Gastrocnemius medialis (tissue), 4 donors: ENCODE measurements around the gene SYCP3. TPM values are rescaled to one million over a fixed set of nuclear protein-coding genes. Genes with fewer than 3 reads are reported as not detected.

Experiments
- ATAC-seq, 2 donors: fragments of 150-250 bp; one replicate each; pipeline ENCODE4 v1.9.1; 2016
- DNase-seq, 2 donors: peaks; one replicate each; pipeline ENCODE4 v3.0.0-alpha.2; 2019
- H3K27ac ChIP-seq, 4 donors: fragments of 200-600 bp; sonication (generic); 1 replicate in 1 of 4; 2 replicates in 3 of 4; pipeline ENCODE4 v1.5.1; 2016 to 2018; ENCODE audit warnings: mild to moderate bottlenecking in 2 of 4, moderate library complexity in 1 of 4
- H3K27me3 ChIP-seq, 3 donors: fragments of 200-600 bp; sonication (generic) in 2 of 3; 1 replicate in 1 of 3; 2 replicates in 2 of 3; pipeline versions ENCODE4 v1.5.1 to v1.6.0; 2016 to 2019; ENCODE audit warnings: mild to moderate bottlenecking in 1 of 3, moderate library complexity in 1 of 3
- H3K36me3 ChIP-seq, 2 donors: fragments of 200-600 bp; sonication (generic) in 1 of 2; one replicate each; pipeline ENCODE4 v1.5.1; 2017 to 2018
- H3K4me1 ChIP-seq, 2 donors: fragments of 200-600 bp; sonication (generic) in 1 of 2; one replicate each; pipeline ENCODE4 v1.5.1; 2016 to 2017; ENCODE audit warnings: mild to moderate bottlenecking in 2 of 2
- H3K4me3 ChIP-seq, 4 donors: fragments of 200-600 bp; sonication (generic) in 3 of 4; 1 replicate in 1 of 4; 2 replicates in 3 of 4; pipeline ENCODE4 v1.5.1; 2016 to 2019; ENCODE audit warnings: mild to moderate bottlenecking in 2 of 4
- H3K9me3 ChIP-seq, 3 donors: fragments of 200-600 bp; sonication (generic) in 2 of 3; 1 replicate in 1 of 3; 2 replicates in 2 of 3; pipeline ENCODE4 v1.5.1; 2016 to 2019
- POLR2A ChIP-seq, 2 donors: fragments of 450-650 bp; IDR thresholded peaks; one replicate each; pipeline ENCODE4 v1.6.1; 2017; ENCODE audit warnings: antibody characterized with exemption in 2 of 2, mild to moderate bottlenecking in 2 of 2, moderate library complexity in 2 of 2
- in situ Hi-C, 4 donors: fragments of 200-750 bp; cut with MboI; loops; one replicate each; pipeline versions ENCODE4 v1.15.0 to v1.8.0; 2017; ENCODE audit warnings: low sequenced_read_pairs in 4 of 4
- intact Hi-C: fragments of 100-400 bp; cut with DNase I; formaldehyde crosslinking; loops from one replicate; pipeline ENCODE4 v1.15.1; 2023; ENCODE audit warnings: low total_unique reads
- total RNA-seq, 4 donors: library from RNA; depleted of rRNA; stranded (reverse); fragments of >200 nt; gene quantifications; one replicate each; pipeline versions ENCODE4 v1.1.0 to v1.2.3, GENCODE V29; 2016
- TF ChIP-seq, protein P1 (sequence below), 5 experiments: fragments of 450-650 bp in 3 of 5; fragments of 200-600 bp in 2 of 5; sonication (generic) in 2 of 5; IDR thresholded peaks in 4 of 5; conservative IDR thresholded peaks in 1 of 5; 1 replicate in 4 of 5; 2 replicates in 1 of 5; pipeline ENCODE4 v1.5.1; 2016 to 2019; ENCODE audit warnings: antibody characterized with exemption in 5 of 5, mild to moderate bottlenecking in 3 of 5, moderate library complexity in 3 of 5

The SYCP3 gene
- total RNA-seq, 4 donors from 2014 or later: 0.66 TPM; not detected in 3

GRCh38 chr12:101768781-101769180 lies 29.5 kb upstream of the SYCP3 start:
- H3K36me3 ChIP-seq: peaks cover 0 to 52% of the 10 kb centered on the region in 2 donors
- H3K27ac ChIP-seq: no peak overlapping the region
- DNase-seq (no peak), ATAC-seq (no peak)
- no peaks in the 10 kb centered on the region for H3K9me3 ChIP-seq
- H3K4me3 ChIP-seq: no peak overlapping the region
- in situ Hi-C loops: loop anchor here in 3 of 4 donors (5.0 to 25.0 kb wide), 3 partner anchors 69 to 356 kb away; partner anchors contain the start of gene ARL1 (in 1 of the 3)
- peaks cover 0 to under 1% of the 10 kb centered on the region in 2 donors for H3K4me1 ChIP-seq
- intact Hi-C loops: no loop called here
- TF ChIP-seq, protein P1, sequence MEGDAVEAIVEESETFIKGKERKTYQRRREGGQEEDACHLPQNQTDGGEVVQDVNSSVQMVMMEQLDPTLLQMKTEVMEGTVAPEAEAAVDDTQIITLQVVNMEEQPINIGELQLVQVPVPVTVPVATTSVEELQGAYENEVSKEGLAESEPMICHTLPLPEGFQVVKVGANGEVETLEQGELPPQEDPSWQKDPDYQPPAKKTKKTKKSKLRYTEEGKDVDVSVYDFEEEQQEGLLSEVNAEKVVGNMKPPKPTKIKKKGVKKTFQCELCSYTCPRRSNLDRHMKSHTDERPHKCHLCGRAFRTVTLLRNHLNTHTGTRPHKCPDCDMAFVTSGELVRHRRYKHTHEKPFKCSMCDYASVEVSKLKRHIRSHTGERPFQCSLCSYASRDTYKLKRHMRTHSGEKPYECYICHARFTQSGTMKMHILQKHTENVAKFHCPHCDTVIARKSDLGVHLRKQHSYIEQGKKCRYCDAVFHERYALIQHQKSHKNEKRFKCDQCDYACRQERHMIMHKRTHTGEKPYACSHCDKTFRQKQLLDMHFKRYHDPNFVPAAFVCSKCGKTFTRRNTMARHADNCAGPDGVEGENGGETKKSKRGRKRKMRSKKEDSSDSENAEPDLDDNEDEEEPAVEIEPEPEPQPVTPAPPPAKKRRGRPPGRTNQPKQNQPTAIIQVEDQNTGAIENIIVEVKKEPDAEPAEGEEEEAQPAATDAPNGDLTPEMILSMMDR (IDR thresholded peaks at IDR 0.05 in 4 of 5, conservative IDR thresholded peaks at IDR 0.05 in 1 of 5): no peak
- no peak for TF ChIP-seq POLR2A (IDR thresholded peaks at IDR 0.05)
- H3K27me3 ChIP-seq: no peaks in the 10 kb centered on the region

DNA sequence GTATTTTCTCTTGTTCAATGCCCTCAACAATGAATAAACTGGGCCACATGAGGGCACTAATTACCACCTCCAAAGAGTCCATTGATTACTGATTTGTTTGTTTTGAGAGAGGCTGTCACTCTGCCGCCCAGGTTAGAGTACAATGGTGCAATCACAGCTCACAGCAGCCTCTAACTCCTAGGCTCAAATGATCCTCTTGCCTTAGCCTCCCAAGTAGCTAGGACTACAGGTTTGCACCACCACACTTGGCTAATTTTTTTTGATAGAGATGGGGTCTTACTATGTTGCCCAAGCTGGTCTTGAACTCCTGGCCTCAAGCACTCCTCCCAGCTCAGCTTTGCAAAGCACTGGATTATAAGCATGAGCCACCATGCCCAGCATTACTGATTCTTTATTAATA lies 28.3 kb upstream of the SYCP3 start:
- Histone ChIP-seq H3K36me3 (peaks cover 0 to 52% of the 10 kb centered on the region in 2 donors), H3K9me3 (no peaks in the 10 kb centered on the region), H3K4me3 (no peak overlapping the region), H3K27ac (no peak overlapping the region), H3K4me1 (no peaks in the 10 kb centered on the region), H3K27me3 (no peaks in the 10 kb centered on the region)
- no peak for DNase-seq
- TF ChIP-seq, protein P1 (IDR thresholded peaks at IDR 0.05 in 4 of 5, conservative IDR thresholded peaks at IDR 0.05 in 1 of 5): no peak
- no peak for TF ChIP-seq POLR2A (IDR thresholded peaks at IDR 0.05)
- intact Hi-C loops (no loop called here), in situ Hi-C loops (loop anchor here in 3 of 4 donors (5.0 to 25.0 kb wide), 3 partner anchors 70 to 355 kb away; partner anchors contain the start of gene ARL1 (in 1 of the 3))
- ATAC-seq: no peak

DNA sequence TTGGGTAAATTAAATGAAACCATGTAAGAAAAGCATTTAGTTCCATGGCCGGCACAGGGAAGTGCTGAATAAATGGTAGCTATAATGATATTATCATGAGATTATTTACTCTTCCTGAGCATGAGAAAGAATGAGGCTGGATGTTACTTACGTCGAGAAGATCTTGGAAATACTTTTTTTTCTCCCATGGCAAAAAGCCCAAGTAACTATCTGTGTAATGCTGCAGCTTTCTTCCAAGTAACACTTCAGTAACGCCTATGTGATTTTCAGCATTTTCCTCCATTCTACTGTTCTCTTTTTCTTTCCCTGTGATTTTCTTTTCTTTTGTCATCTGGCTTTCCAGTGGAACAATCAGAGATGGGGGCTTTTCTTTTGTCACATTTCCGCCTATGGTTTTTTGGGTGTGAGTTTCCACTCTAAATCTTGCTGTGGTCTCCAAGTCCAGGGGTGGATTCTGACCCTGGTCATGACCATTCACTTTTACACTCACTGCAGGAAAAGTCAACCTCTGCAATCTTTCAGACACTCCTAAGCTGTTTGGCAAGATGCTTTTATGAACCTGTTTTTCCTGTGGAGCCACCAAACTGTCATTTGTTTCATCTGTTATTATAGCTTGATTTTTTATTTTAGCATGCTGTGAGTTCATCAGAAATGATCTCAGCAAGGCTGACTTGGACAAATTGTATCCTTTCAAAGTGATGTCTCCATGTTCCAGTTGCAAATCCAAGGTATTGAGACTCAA lies 25.0 kb upstream of the SYCP3 start:
- in situ Hi-C loops: loop anchor here in 2 of 4 donors (10.0 to 25.0 kb wide), 2 partner anchors 349 to 352 kb away; partner anchors contain the start of gene ARL1 (in 1 of the 2)
- ATAC-seq (no peak), DNase-seq (no peak)
- no peak overlapping the region for H3K4me3 ChIP-seq
- H3K27me3 ChIP-seq: no peaks in the 10 kb centered on the region
- H3K4me1 ChIP-seq: no peaks in the 10 kb centered on the region
- H3K27ac ChIP-seq: peak overlapping the region in 1 of 4 donors; percentile 14
- TF ChIP-seq, protein P1 (IDR thresholded peaks at IDR 0.05 in 4 of 5, conservative IDR thresholded peaks at IDR 0.05 in 1 of 5): no peak
- no peak for TF ChIP-seq POLR2A (IDR thresholded peaks at IDR 0.05)
- H3K36me3 ChIP-seq: peaks cover 0 to 57% of the 10 kb centered on the region in 2 donors
- no peaks in the 10 kb centered on the region for H3K9me3 ChIP-seq
- intact Hi-C loops: no loop called here

DNA sequence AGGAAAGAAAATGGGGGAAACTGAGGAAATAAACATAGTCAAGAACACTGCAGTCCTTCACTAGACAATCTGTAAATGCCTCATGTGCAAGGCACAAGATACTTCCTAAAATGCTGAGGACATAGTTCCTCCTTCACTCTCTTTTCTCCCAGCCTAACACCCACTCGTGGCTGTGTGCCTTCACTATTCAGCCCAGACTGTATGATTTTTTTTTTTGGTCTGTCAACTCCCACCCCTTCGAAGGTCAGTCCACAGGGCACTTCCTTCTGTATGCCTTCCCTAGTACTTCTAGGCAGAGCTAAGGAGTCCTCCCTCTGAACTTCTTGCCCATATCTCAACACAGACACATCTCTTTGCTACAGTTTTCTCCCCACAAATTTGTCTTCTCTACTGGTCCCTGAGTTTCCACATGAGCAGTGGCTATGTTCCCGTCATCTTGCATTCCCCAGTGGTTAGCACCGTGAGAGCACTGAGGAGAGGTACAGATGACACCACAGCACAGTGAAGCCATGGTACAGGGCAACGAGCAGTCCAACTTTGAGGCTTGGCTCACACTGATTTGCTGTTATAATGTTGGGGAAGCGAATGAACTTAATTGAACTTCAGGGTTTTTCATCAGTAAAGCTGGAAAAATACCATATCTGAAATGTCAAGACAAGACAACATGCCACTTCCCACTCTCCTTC lies 24.1 kb upstream of the SYCP3 start:
- no peak for DNase-seq
- Histone ChIP-seq H3K4me3 (no peak overlapping the region), H3K27me3 (no peaks in the 10 kb centered on the region), H3K27ac (peak overlapping the region in 1 of 4 donors; percentile 14), H3K4me1 (no peaks in the 10 kb centered on the region), H3K9me3 (no peaks in the 10 kb centered on the region), H3K36me3 (peaks cover 0 to 55% of the 10 kb centered on the region in 2 donors)
- intact Hi-C loops (no loop called here), in situ Hi-C loops (loop anchor here in 2 of 4 donors (10.0 to 25.0 kb wide), 2 partner anchors 349 to 351 kb away; partner anchors contain the start of gene ARL1 (in 1 of the 2))
- TF ChIP-seq, protein P1 (IDR thresholded peaks at IDR 0.05 in 4 of 5, conservative IDR thresholded peaks at IDR 0.05 in 1 of 5): no peak
- no peak for TF ChIP-seq POLR2A (IDR thresholded peaks at IDR 0.05)
- ATAC-seq: peak; percentile 41 to 44
